ENCODE results near the gene PDZRN4. TPM values are rescaled to one million over a fixed set of nuclear protein-coding genes. Genes with fewer than 3 reads are reported as not detected.
"Not testable (repeated sequence)": the region's sequence is repeated elsewhere in the genome, so short reads cannot be mapped to it uniquely, and the experiment has no call there.

PDZRN4 gene
- total RNA-seq, 2 experiments from 2014 or later, result not detected

DNA sequence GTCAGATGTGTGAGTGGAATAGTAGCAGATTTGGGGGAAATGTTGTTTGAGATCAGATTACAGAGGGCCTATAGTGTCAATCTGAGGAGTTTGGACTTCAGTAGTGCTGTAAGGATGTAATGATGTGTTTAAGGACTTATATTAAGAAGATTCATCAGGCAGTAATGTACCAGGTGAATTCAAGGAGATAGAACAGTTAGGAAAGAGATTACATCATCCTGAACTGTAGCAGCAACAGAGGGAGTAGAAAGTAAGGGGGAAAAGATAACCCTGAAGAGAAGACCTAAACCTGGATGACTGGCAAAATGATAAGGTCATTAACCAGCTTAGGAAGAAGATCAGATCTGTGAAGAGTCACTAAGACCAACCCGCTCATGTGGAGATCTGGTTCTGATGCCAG is 349.4 kb downstream of the PDZRN4 start:
- H3K27me3 Mint-ChIP-seq, result peaks cover 3% of the 10 kb centered on the region
- no peak overlapping the region for H3K27ac Mint-ChIP-seq
- no peak for DNase-seq
- peaks cover 3% of the 10 kb centered on the region for H3K4me1 Mint-ChIP-seq
- no peak overlapping the region for H3K4me3 Mint-ChIP-seq
- H3K36me3 Mint-ChIP-seq, result no peaks in the 10 kb centered on the region
- H3K9me3 Mint-ChIP-seq, result peaks cover 1% of the 10 kb centered on the region
- POLR2A ChIA-PET, result no interaction called here
- ATAC-seq (ENCODE audit: low read depth), result no peak

DNA sequence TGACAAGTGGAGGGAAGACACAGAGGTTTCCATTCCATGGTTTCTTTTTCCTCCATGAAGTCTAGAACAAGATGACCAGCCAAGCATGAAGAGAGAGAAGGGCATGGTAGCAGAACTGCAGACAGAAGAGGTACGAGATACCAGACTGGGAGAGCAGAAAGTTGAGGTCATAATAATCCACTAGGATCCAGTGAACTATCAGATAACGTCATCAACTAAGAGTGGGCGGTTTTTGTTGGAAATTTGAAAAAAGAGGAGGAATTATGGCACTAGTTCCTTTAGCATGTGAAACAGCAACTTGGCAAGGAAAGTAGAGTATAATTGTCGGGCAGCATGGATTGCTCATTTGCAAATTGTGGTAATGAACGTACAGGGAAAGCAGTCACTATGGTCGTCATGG is 357.6 kb downstream of the PDZRN4 start:
- H3K9me3 Mint-ChIP-seq, result peaks cover 1% of the 10 kb centered on the region
- no peaks in the 10 kb centered on the region for H3K4me1 Mint-ChIP-seq
- POLR2A ChIA-PET, result no interaction called here
- no peaks in the 10 kb centered on the region for H3K36me3 Mint-ChIP-seq
- DNase-seq (no peak), ATAC-seq (ENCODE audit: low read depth) (no peak)
- peaks cover 3% of the 10 kb centered on the region for H3K27me3 Mint-ChIP-seq
- no peak overlapping the region for H3K27ac Mint-ChIP-seq
- no peak overlapping the region for H3K4me3 Mint-ChIP-seq

DNA sequence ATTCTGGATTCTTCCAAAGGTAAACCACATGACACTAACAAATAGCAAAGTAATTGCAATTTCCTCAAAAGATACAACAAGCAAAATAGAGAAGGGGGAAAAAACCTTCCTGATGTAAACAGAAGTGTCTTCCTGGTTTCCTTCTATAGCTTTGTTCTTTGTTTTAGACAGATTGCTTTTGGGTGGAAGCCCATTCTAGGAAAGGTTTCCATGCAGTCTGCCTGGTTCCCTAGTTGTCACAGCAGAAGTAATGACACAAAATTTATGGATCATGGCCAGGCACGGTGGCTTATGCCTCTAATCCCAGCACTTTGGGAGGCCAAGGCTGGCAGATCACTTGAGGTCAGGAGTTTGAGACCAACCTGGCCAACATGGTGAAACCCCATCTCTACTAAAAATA is 359.0 kb downstream of the PDZRN4 start:
- DNase-seq; H3K27ac Mint-ChIP-seq; ATAC-seq (ENCODE audit: low read depth); H3K36me3 Mint-ChIP-seq; H3K4me1 Mint-ChIP-seq; H3K9me3 Mint-ChIP-seq; POLR2A ChIA-PET; H3K27me3 Mint-ChIP-seq; H3K4me3 Mint-ChIP-seq: not testable (repeated sequence)

DNA sequence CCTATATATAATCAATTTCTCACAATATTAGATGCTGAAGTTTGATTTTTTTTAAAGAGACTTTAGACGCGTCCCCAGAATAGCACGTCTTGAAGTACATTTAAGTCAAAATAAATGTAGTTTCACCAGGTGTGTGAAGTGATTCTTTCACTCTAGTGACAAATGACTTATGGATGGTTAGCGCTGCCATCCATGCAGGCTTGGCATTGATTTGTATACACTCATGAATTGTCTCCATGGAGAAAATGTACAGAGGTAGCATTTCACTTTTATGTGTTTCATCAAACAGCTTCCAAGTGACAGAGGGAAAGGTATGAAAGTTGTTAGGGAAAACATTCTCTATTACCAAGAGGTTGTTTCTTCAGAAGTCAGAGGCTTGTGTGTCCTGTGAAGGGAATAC is 360.8 kb downstream of the PDZRN4 start:
- no peaks in the 10 kb centered on the region for H3K36me3 Mint-ChIP-seq
- no peak overlapping the region for H3K27ac Mint-ChIP-seq
- H3K27me3 Mint-ChIP-seq, result peaks cover 3% of the 10 kb centered on the region
- no peak overlapping the region for H3K4me3 Mint-ChIP-seq
- POLR2A ChIA-PET, result no interaction called here
- no peaks in the 10 kb centered on the region for H3K4me1 Mint-ChIP-seq
- no peaks in the 10 kb centered on the region for H3K9me3 Mint-ChIP-seq
- ATAC-seq (ENCODE audit: low read depth) (no peak), DNase-seq (no peak)

DNA sequence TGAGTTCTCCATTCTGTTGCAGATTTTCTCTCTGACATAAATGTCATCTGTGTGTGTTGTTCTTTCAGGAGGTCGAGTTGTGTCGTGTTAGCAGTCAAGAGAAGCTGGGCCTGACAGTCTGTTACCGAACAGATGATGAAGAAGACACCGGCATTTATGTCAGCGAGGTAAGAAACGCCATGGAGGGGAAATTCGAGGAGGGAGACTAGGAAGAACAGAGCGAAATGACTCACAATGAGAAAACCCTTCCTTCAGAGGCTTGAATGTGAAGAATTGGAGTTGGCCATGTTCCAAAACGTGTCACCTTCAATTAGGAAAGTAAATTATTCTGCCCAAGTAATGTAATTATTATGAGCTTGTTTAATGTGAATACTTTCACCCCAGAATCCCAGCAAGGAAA is 364.5 kb downstream of the PDZRN4 start:
- Mint-ChIP-seq H3K4me1 (no peaks in the 10 kb centered on the region), H3K27me3 (peaks cover 3% of the 10 kb centered on the region), H3K27ac (no peak overlapping the region), H3K36me3 (no peaks in the 10 kb centered on the region), H3K4me3 (no peak overlapping the region), H3K9me3 (no peaks in the 10 kb centered on the region)
- POLR2A ChIA-PET, result no interaction called here
- ATAC-seq (ENCODE audit: low read depth), result no peak
- DNase-seq, result no peak

DNA sequence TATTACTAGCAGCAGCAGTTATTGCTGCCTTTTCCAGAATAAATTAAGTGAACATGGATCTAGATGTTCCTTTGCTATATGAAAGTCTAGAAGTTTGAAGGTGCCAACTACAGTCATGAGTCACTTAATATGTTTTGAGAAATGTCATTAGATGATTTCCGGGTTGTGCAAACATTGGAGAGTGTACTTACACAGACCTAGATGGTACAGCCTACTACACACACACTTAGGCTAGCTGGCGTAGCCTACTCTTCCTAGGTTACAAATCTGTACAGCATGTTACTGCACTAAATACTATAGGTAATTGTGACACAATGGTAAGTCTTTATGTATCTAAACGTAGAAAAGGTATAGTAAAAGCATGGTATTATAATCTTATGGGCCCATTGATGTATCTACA is 368.1 kb downstream of the PDZRN4 start:
- POLR2A ChIA-PET, result no interaction called here
- Mint-ChIP-seq H3K27me3 (no peaks in the 10 kb centered on the region), H3K4me3 (no peak overlapping the region), H3K9me3 (no peaks in the 10 kb centered on the region), H3K27ac (no peak overlapping the region), H3K36me3 (no peaks in the 10 kb centered on the region), H3K4me1 (no peaks in the 10 kb centered on the region)
- ATAC-seq (ENCODE audit: low read depth) (no peak), DNase-seq (no peak)

DNA sequence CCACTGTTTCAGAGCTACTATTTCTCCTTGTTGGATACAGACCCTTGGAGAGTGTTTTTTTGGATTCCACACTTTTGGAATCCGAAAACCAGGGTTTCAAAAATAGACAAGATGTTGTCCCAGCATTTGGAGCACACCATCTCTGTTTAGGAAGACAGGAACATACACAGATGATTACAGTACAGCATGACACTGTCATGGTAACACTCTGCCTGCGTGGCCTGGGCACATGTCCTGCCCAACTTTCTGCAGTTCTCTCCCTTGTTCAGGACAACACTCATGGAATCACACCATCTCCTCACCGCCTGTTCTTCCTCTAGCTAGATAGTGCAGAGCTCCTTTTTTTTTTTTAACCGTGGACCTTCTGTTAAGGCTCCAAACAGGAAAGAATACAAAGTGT is 369.2 kb downstream of the PDZRN4 start:
- ATAC-seq (ENCODE audit: low read depth), result no peak

DNA sequence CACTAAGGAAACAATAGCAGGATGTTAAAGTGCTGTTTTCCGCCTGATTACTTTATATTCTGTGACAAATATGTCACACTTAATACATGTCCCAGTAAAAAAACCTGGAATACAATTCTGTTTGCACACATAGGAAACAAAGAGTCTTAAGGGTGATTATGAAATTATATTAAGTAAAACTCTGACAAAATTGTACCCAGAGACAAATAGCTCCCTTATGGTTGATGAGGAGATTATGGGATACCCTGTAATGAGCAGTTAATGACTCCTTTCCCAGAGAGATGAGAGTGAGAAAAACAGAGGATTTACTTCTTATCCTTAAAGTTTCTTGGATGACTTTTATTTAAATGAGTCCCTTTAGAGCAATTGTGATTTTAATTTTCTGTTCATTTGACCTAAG is 370.6 kb downstream of the PDZRN4 start:
- H3K27ac Mint-ChIP-seq, result no peak overlapping the region
- ATAC-seq (ENCODE audit: low read depth) (no peak), DNase-seq (no peak)
- no peaks in the 10 kb centered on the region for H3K27me3 Mint-ChIP-seq
- no peak overlapping the region for H3K4me3 Mint-ChIP-seq
- H3K9me3 Mint-ChIP-seq, result no peaks in the 10 kb centered on the region
- no peaks in the 10 kb centered on the region for H3K4me1 Mint-ChIP-seq
- POLR2A ChIA-PET, result no interaction called here
- H3K36me3 Mint-ChIP-seq, result no peaks in the 10 kb centered on the region

More for the DNA sequence above, 369.2 kb downstream of the PDZRN4 start:
- H3K36me3 Mint-ChIP-seq, result no peaks in the 10 kb centered on the region
- POLR2A ChIA-PET, result no interaction called here
- no peak overlapping the region for H3K4me3 Mint-ChIP-seq
- no peaks in the 10 kb centered on the region for H3K9me3 Mint-ChIP-seq
- H3K27me3 Mint-ChIP-seq, result no peaks in the 10 kb centered on the region
- no peak overlapping the region for H3K27ac Mint-ChIP-seq
- no peaks in the 10 kb centered on the region for H3K4me1 Mint-ChIP-seq
- no peak for DNase-seq

DNA sequence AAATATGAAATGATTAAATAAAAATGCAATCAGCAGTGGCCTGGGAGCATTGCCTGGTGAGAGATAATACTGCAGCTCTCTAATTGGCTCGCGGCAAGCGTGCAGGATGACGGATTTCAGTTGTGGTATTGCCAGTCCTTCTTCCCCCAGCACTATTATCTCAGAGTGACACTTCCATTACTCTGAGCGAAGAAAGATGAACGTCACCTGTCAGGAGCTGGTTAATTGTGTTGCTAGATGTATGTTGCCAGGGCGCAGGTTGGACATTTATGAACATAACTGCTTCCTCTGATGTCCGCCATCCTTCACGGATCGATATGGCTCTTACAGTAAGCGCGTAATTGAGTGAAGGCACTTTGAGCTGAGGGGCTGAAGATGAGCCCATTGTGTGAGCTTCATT is 374.9 kb downstream of the PDZRN4 start:
- Mint-ChIP-seq H3K4me1 (no peaks in the 10 kb centered on the region), H3K27ac (no peak overlapping the region), H3K27me3 (peaks cover 2% of the 10 kb centered on the region), H3K36me3 (no peaks in the 10 kb centered on the region), H3K4me3 (no peak overlapping the region), H3K9me3 (no peaks in the 10 kb centered on the region)
- ATAC-seq (ENCODE audit: low read depth) (no peak), DNase-seq (no peak)
- POLR2A ChIA-PET, result no interaction called here

DNA sequence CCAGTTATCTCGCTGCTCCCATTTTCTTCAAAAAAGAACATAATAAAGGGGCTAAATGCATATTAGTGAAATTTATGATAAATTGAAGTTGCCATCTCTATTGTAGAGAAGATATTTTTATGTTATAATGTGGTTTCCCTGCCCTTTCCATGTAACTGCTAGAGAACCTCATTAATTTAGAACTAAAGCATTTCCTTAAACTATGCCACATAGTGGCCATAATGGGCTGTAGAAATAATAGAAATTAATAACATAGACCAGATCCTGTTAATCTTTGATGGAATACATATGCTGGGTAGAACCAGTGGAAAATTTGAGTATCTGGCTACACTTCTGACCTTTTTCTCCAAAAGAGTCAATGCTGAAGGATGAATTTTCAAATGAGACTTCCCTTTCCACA is 376.7 kb downstream of the PDZRN4 start:
- no peak for DNase-seq
- H3K27me3 Mint-ChIP-seq, result peaks cover 2% of the 10 kb centered on the region
- H3K4me3 Mint-ChIP-seq, result no peak overlapping the region
- POLR2A ChIA-PET, result no interaction called here
- H3K27ac Mint-ChIP-seq, result no peak overlapping the region
- no peak for ATAC-seq (ENCODE audit: low read depth)
- H3K9me3 Mint-ChIP-seq, result no peaks in the 10 kb centered on the region
- no peaks in the 10 kb centered on the region for H3K4me1 Mint-ChIP-seq
- no peaks in the 10 kb centered on the region for H3K36me3 Mint-ChIP-seq

DNA sequence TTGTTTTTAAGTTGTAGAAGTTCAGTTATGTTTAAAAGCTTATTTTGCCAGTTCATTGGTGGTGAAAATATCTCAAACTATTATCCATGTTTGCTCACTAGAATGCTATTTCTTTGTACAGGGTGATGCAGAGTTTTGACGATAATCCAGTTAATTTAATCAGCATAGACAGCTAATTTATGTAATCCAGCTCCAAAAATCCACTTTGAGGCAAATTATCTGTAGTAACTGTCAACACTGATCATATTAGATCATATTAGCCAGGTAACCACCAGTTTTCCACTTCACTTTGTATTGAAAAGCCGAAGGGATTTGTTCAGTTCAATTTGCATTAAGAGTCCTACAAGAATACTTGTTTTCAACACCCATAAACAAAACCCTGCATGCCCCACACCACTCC is 378.6 kb downstream of the PDZRN4 start:
- ATAC-seq (ENCODE audit: low read depth) (no peak), DNase-seq (no peak)
- H3K36me3 Mint-ChIP-seq, result no peaks in the 10 kb centered on the region
- no peak overlapping the region for H3K27ac Mint-ChIP-seq
- H3K4me3 Mint-ChIP-seq, result no peak overlapping the region
- H3K4me1 Mint-ChIP-seq, result no peaks in the 10 kb centered on the region
- POLR2A ChIA-PET, result no interaction called here
- peaks cover 2% of the 10 kb centered on the region for H3K27me3 Mint-ChIP-seq
- H3K9me3 Mint-ChIP-seq, result no peaks in the 10 kb centered on the region

DNA sequence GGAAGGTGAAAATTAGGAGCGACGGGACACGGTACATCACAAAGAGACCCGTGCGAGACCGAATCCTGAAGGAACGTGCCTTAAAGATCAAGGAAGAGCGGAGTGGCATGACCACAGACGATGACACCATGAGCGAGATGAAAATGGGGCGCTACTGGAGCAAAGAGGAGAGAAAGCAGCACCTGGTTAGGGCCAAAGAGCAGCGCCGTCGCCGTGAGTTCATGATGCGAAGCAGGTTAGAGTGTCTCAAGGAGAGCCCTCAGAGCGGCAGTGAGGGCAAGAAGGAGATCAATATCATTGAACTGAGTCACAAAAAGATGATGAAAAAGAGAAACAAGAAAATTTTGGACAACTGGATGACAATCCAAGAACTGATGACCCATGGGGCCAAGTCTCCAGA is 385.3 kb downstream of the PDZRN4 start:
- peaks cover 2% of the 10 kb centered on the region for H3K27me3 Mint-ChIP-seq
- no peak overlapping the region for H3K4me3 Mint-ChIP-seq
- H3K27ac Mint-ChIP-seq, result no peak overlapping the region
- DNase-seq (no peak), ATAC-seq (ENCODE audit: low read depth) (no peak)
- H3K9me3 Mint-ChIP-seq, result no peaks in the 10 kb centered on the region
- no peaks in the 10 kb centered on the region for H3K36me3 Mint-ChIP-seq
- no peaks in the 10 kb centered on the region for H3K4me1 Mint-ChIP-seq
- POLR2A ChIA-PET, result no interaction called here

DNA sequence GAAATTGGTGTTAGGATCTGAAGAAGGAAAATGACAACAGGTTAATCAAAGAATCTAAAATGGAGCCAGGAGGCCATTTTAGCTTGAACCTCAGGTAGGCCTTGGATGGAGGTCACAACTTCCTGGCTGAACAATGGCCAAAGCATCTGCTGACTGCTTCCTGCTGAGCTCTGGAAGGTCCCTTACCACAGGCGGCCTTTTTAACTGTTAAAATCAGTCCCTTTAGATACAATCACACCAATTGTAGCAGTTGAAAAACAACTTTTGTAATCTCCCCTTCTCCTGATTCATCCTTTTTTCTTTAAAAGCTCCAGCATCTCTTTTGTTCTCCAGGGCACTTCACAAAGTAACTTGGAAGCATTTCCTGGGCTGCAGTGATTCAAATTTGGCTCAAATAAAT is 388.8 kb downstream of the PDZRN4 start:
- no peak for ATAC-seq (ENCODE audit: low read depth)
- Mint-ChIP-seq H3K27me3 (peaks cover 2% of the 10 kb centered on the region), H3K36me3 (no peaks in the 10 kb centered on the region), H3K27ac (no peak overlapping the region), H3K4me1 (no peaks in the 10 kb centered on the region), H3K4me3 (no peak overlapping the region), H3K9me3 (no peaks in the 10 kb centered on the region)
- POLR2A ChIA-PET, result no interaction called here
- DNase-seq, result no peak

DNA sequence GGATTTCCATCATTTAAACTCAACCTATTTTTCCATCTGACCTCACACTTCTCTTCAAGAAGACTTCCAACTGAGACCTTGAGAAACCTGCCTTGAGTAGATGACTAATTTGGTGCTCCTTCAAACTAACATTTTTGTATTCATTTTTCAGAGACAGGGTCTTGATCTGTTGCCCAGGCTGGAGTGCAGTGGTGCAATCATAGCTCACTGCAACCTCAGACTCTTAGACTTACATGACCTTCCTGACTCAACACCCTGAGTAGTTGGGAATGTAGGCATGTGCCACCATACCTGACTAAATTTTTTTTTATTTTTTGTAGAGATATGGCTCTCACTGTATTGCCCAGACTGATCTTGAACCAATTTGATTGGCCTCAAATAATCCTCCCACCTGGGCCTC is 389.9 kb downstream of the PDZRN4 start:
- no peaks in the 10 kb centered on the region for H3K4me1 Mint-ChIP-seq
- H3K27me3 Mint-ChIP-seq, result peaks cover 2% of the 10 kb centered on the region
- POLR2A ChIA-PET, result no interaction called here
- no peak overlapping the region for H3K27ac Mint-ChIP-seq
- DNase-seq, result no peak
- no peak for ATAC-seq (ENCODE audit: low read depth)
- H3K36me3 Mint-ChIP-seq, result no peaks in the 10 kb centered on the region
- no peak overlapping the region for H3K4me3 Mint-ChIP-seq
- H3K9me3 Mint-ChIP-seq, result no peaks in the 10 kb centered on the region

DNA sequence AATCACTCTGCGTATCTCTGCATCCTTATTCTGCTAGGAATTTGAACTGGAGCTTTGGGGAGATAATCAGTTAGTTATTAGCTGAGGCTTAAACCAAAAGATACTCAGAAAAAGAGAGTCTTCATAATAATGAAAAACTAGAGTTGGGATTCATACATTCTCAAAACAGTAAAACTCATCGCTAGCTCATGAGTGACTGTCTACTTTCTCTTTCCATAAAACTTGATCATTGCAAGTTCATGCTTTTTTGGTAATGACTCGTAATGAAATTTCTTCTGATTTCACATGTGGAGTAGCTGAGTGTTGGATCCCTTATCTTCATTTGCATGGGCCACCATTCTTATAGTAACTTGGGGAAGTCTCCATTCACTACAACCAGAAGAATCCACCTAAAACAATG is 397.7 kb downstream of the PDZRN4 start:
- Mint-ChIP-seq H3K4me3 (no peak overlapping the region), H3K27me3 (peaks cover 4% of the 10 kb centered on the region), H3K36me3 (no peaks in the 10 kb centered on the region), H3K4me1 (no peaks in the 10 kb centered on the region), H3K27ac (no peak overlapping the region), H3K9me3 (no peaks in the 10 kb centered on the region)
- DNase-seq (no peak), ATAC-seq (ENCODE audit: low read depth) (no peak)
- POLR2A ChIA-PET, result no interaction called here
